Natural killer cell (primary cell): ENCODE results near the gene SPEF1. TPM values are rescaled to one million over a fixed set of nuclear protein-coding genes. Genes with fewer than 3 reads are reported as not detected.
A peak's percentile ranks its signal among the peaks of the same experiment; 100 is the strongest.

ENCODE experiments used
- ATAC-seq, 3 donors: fragments of 150-1000 bp in 2 of 3; fragments of 200-7000 bp in 1 of 3; cut with Tn5 transposase; 1 replicate in 1 of 3; 2 replicates in 2 of 3; pipeline ENCODE4 v1.10.0; 2021; ENCODE audit warnings: mild to moderate bottlenecking in 2 of 3, moderate library complexity in 2 of 3
- DNase-seq, 2 donors: peaks; one replicate each; pipeline versions ENCODE4 v3.0.0 to v3.0.0-alpha.2; 2013 to 2021; ENCODE audit warnings: mixed read lengths in 1 of 2
- H3K27ac ChIP-seq: one replicate; pipeline ENCODE4 v1.5.1; 2013; ENCODE audit warnings: mild to moderate bottlenecking, low read length
- H3K27me3 ChIP-seq: one replicate; pipeline ENCODE4 v1.6.1; 2013; ENCODE audit warnings: low read length; ENCODE audit not compliant: control insufficient read depth, insufficient read depth
- H3K36me3 ChIP-seq: one replicate; pipeline ENCODE4 v1.6.1; 2013; ENCODE audit warnings: low read length; ENCODE audit not compliant: control insufficient read depth, insufficient read depth
- H3K4me1 ChIP-seq: one replicate; pipeline ENCODE4 v1.6.1; 2013; ENCODE audit warnings: low read length; ENCODE audit not compliant: control insufficient read depth, insufficient read depth
- H3K4me3 ChIP-seq: one replicate; pipeline ENCODE4 v1.5.1; 2013; ENCODE audit warnings: low read length
- H3K9me3 ChIP-seq: one replicate; pipeline ENCODE4 v1.6.1; 2013; ENCODE audit warnings: low read length; ENCODE audit not compliant: control insufficient read depth, insufficient read depth
- H3K27ac Mint-ChIP-seq, 2 donors: one replicate each; pipeline ENCODE4 v1.8.0; 2022; ENCODE audit warnings: mild to moderate bottlenecking in 2 of 2, mixed read lengths in 2 of 2, moderate library complexity in 1 of 2
- H3K27me3 Mint-ChIP-seq, 2 donors: one replicate each; pipeline ENCODE4 v1.8.0; 2022; ENCODE audit warnings: low read depth in 2 of 2, mixed read lengths in 2 of 2
- H3K36me3 Mint-ChIP-seq: one replicate; pipeline ENCODE4 v1.8.0; 2022; ENCODE audit warnings: mixed read lengths
- H3K4me1 Mint-ChIP-seq, 2 donors: one replicate each; pipeline ENCODE4 v1.8.0; 2022; ENCODE audit warnings: mixed read lengths in 2 of 2
- H3K4me3 Mint-ChIP-seq: one replicate; pipeline ENCODE4 v1.8.0; 2022; ENCODE audit warnings: mild to moderate bottlenecking, moderate library complexity, mixed read lengths
- H3K9me3 Mint-ChIP-seq, 2 donors: one replicate each; pipeline ENCODE4 v1.8.0; 2022; ENCODE audit warnings: mixed read lengths in 2 of 2
- CTCF ChIP-seq: fragments of 200-600 bp; IDR thresholded peaks from one replicate; pipeline ENCODE4 v1.8.0; 2022; ENCODE audit warnings: antibody characterized with exemption
- WGBS: methylation state at CpG from one replicate; pipeline ENCODE4 v1.1.7; 2013; ENCODE audit warnings: missing lambda C conversion rate; ENCODE audit not compliant: insufficient coverage; 5-methylcytosine and 5-hydroxymethylcytosine counted together
- intact Hi-C: fragments of 100-400 bp; cut with micrococcal nuclease; formaldehyde crosslinking; loops from one replicate; pipeline ENCODE4 v1.14.2; 2022
- total RNA-seq, 4 donors: library from RNA; stranded (reverse); fragments of 120-200 nt in 1 of 4; gene quantifications; one replicate each; pipeline versions ENCODE4 v1.2.3 to v1.2.4, GENCODE V29; 2013 to 2022

SPEF1 gene
- total RNA-seq, 3 donors from 2014 or later (not counting 1 experiment from before 2014, with no cell fraction given): 0.23 TPM; not detected in 2

- peaks cover 22 to 65% of the 10 kb centered on the region in 2 donors for H3K4me1 Mint-ChIP-seq
- Histone ChIP-seq H3K4me1 (peaks cover 43% of the 10 kb centered on the region), H3K4me3 (no peak overlapping the region), H3K27me3 (peaks cover 15% of the 10 kb centered on the region), H3K9me3 (no peaks in the 10 kb centered on the region), H3K36me3 (no peaks in the 10 kb centered on the region), H3K27ac (no peak overlapping the region)
- peak overlapping the region; percentile 64 to 82 for H3K27ac Mint-ChIP-seq
- DNase-seq: no peak
- no peak for TF ChIP-seq CTCF
- intact Hi-C loops: loop anchor here (10.0 kb wide), 1 partner anchor 302 kb away; no protein-coding TSS in a partner anchor
- H3K9me3 Mint-ChIP-seq: no peaks in the 10 kb centered on the region
- WGBS: 92% methylated on average over 6 of the region's 6 CpGs
- no peak overlapping the region for H3K4me3 Mint-ChIP-seq
- no peak for ATAC-seq
- H3K27me3 Mint-ChIP-seq: no peaks in the 10 kb centered on the region
- no peaks in the 10 kb centered on the region for H3K36me3 Mint-ChIP-seq
Observed at GRCh38 chr20:3782597-3782996, 1.3 kb upstream of the SPEF1 start.

GRCh38 chr20:3778976-3779375, 2.3 kb downstream of the SPEF1 start:
- intact Hi-C loops: no loop called here
- no peaks in the 10 kb centered on the region for H3K9me3 Mint-ChIP-seq
- no peaks in the 10 kb centered on the region for H3K27me3 Mint-ChIP-seq
- Histone ChIP-seq H3K27ac (no peak overlapping the region), H3K27me3 (peaks cover 15% of the 10 kb centered on the region), H3K4me3 (no peak overlapping the region), H3K9me3 (no peaks in the 10 kb centered on the region), H3K4me1 (peaks cover 32% of the 10 kb centered on the region), H3K36me3 (no peaks in the 10 kb centered on the region)
- H3K4me3 Mint-ChIP-seq: no peak overlapping the region
- peak overlapping the region in 1 of 2 donors; percentile 74 for H3K27ac Mint-ChIP-seq
- DNase-seq: no peak
- ATAC-seq: no peak
- H3K4me1 Mint-ChIP-seq: peaks cover 26 to 55% of the 10 kb centered on the region in 2 donors
- no peaks in the 10 kb centered on the region for H3K36me3 Mint-ChIP-seq
- TF ChIP-seq CTCF: no peak
- WGBS: 41% methylated on average over 18 of the region's 18 CpGs

- H3K9me3 Mint-ChIP-seq: no peaks in the 10 kb centered on the region
- no peaks in the 10 kb centered on the region for H3K36me3 ChIP-seq
- peak in 1 of 2 donors; percentile 56 for DNase-seq
- ATAC-seq: peak; percentile 73 to 78 (median 74)
- H3K4me3 Mint-ChIP-seq: peak overlapping the region; percentile 85
- peaks cover 15% of the 10 kb centered on the region for H3K27me3 ChIP-seq
- intact Hi-C loops: no loop called here
- no peak overlapping the region for H3K27ac ChIP-seq
- no peaks in the 10 kb centered on the region for H3K36me3 Mint-ChIP-seq
- no peaks in the 10 kb centered on the region for H3K27me3 Mint-ChIP-seq
- WGBS: 3% methylated on average over 70 of the region's 70 CpGs
- H3K27ac Mint-ChIP-seq: peak overlapping the region in 1 of 2 donors; percentile 74
- peaks cover 32% of the 10 kb centered on the region for H3K4me1 ChIP-seq
- H3K4me3 ChIP-seq: peak overlapping the region; percentile 35
- no peak for TF ChIP-seq CTCF
- peaks cover 26 to 48% of the 10 kb centered on the region in 2 donors for H3K4me1 Mint-ChIP-seq
- no peaks in the 10 kb centered on the region for H3K9me3 ChIP-seq
Observed at GRCh38 chr20:3777716-3778629, 3.3 kb downstream of the SPEF1 start.
